K562 (cell line): ENCODE measurements around the gene RNF40. TPM values are rescaled to one million over a fixed set of nuclear protein-coding genes. Genes with fewer than 3 reads are reported as not detected.

Experiments used
- ATAC-seq: fragments of 200-7000 bp; cut with Tn5 transposase; 3 replicates; pipeline ENCODE4 v1.9.1; 2020; ENCODE audit warnings: moderate library complexity
- BruUV-seq: library from RNA; stranded (reverse); fragments of 400-500 nt; replicated peaks from 2 replicates; lab custom pipeline; 2021; lab: Mats Ljungman, UMichigan
- CTCF ChIA-PET: fragments of 300-600 bp; formaldehyde crosslinking; extraction: SDS; loops from one replicate; lab custom pipeline; 2021; ENCODE audit warnings: low intra/inter-chr PET ratio; lab: Yijun Ruan, JAX
- POLR2A ChIA-PET: fragments of 300-600, 350-650 bp; sonication (Branson Sonifier 250); formaldehyde crosslinking; extraction: SDS; loops from one replicate; lab custom pipeline; 2021; ENCODE audit warnings: antibody characterized with exemption, inconsistent platforms; lab: Yijun Ruan, JAX
- DNase-seq, 4 experiments: peaks; one replicate each; pipeline versions ENCODE4 v3.0.0 to v3.0.0-alpha.2; 2011 to 2018; ENCODE audit warnings: low spot score in 3 of 4, mixed read lengths in 3 of 4; ENCODE audit errors: extremely low read depth in 1 of 4
- FAIRE-seq: peaks from 2 replicates; lab custom pipeline; 2011; peaks lifted over from hg19 to GRCh38; lab: Jason Lieb, UNC
- H2AFZ ChIP-seq: 2 replicates; pipeline ENCODE4 v1.6.0; 2011; ENCODE audit warnings: low read depth, low read length, control low read depth, inconsistent platforms
- H3K27ac ChIP-seq: fragments of 200-600 bp; 3 replicates; pipeline ENCODE4 v1.8.0; 2011; ENCODE audit warnings: low read depth, mild to moderate bottlenecking, control low read depth, inconsistent platforms, low read length, moderate library complexity, mixed read lengths; ENCODE audit errors: extremely low read depth
- H3K27me3 ChIP-seq, 2 experiments: fragments of 300-600 bp in 1 of 2; 2 replicates in 1 of 2; 3 replicates in 1 of 2; pipeline versions ENCODE4 v1.6.0 to v1.8.0; 2011; ENCODE audit warnings: inconsistent platforms in 2 of 2, low read length in 2 of 2, mild to moderate bottlenecking in 1 of 2, mixed read lengths in 1 of 2, moderate library complexity in 1 of 2; ENCODE audit not compliant: control insufficient read depth in 2 of 2, insufficient read depth in 2 of 2
- H3K36me3 ChIP-seq: fragments of 300-600 bp; 3 replicates; pipeline ENCODE4 v1.8.0; 2011; ENCODE audit warnings: mild to moderate bottlenecking, low read length, inconsistent platforms; ENCODE audit not compliant: control insufficient read depth, insufficient read depth
- H3K4me1 ChIP-seq, 2 experiments: fragments of 200-600 bp in 1 of 2; replicated peaks in 1 of 2; 2 replicates in 1 of 2; 3 replicates in 1 of 2; pipeline versions ENCODE4 v1.5.1 to v1.8.0; 2011; ENCODE audit warnings: inconsistent platforms in 2 of 2, low read length in 2 of 2, mild to moderate bottlenecking in 1 of 2, mixed read lengths in 1 of 2, moderate library complexity in 1 of 2; ENCODE audit not compliant: control insufficient read depth in 2 of 2, insufficient read depth in 2 of 2
- H3K4me2 ChIP-seq: 2 replicates; pipeline ENCODE4 v1.6.1; 2011; ENCODE audit warnings: low read length, control low read depth, inconsistent platforms, mixed read lengths; ENCODE audit not compliant: insufficient read depth
- H3K4me3 ChIP-seq: fragments of 200-600 bp; sonication (generic), shearing (Covaris generic); 2 replicates; pipeline ENCODE4 v1.5.1; 2016; ENCODE audit warnings: control low read depth, inconsistent platforms
- H3K79me2 ChIP-seq: fragments of 200-600 bp; 3 replicates; pipeline ENCODE4 v1.8.0; 2011; ENCODE audit warnings: low read length, inconsistent platforms; ENCODE audit not compliant: control insufficient read depth, insufficient read depth
- H3K9ac ChIP-seq, 2 experiments: 2 replicates each; pipeline versions ENCODE4 v1.6.0 to v1.6.1; 2011; ENCODE audit warnings: low read depth in 2 of 2, low read length in 2 of 2, control low read depth in 1 of 2, inconsistent platforms in 1 of 2, mild to moderate bottlenecking in 1 of 2, mixed read lengths in 1 of 2; ENCODE audit not compliant: insufficient read depth in 1 of 2
- H3K9me1 ChIP-seq: one replicate; pipeline ENCODE4 v1.6.0; 2011; ENCODE audit warnings: inconsistent platforms, mild to moderate bottlenecking, low read length, moderate library complexity; ENCODE audit not compliant: control insufficient read depth, insufficient read depth
- H3K9me3 ChIP-seq: replicated peaks from 2 replicates; pipeline ENCODE4 v1.5.1; 2011; ENCODE audit warnings: low read depth, low read length, inconsistent platforms; ENCODE audit not compliant: control insufficient read depth, insufficient read depth
- H4K20me1 ChIP-seq: replicated peaks from 2 replicates; pipeline ENCODE4 v1.6.1; 2011; ENCODE audit warnings: low read length, inconsistent platforms, mixed read lengths; ENCODE audit not compliant: control insufficient read depth, insufficient read depth
- HDAC3 ChIP-seq: fragments of 450-650 bp; IDR thresholded peaks from 2 replicates; pipeline ENCODE4 v1.6.1; 2018; ENCODE audit warnings: borderline replicate concordance, mild to moderate bottlenecking, moderate library complexity; ENCODE audit not compliant: partially characterized antibody
- MTA2 ChIP-seq: fragments of 450-650 bp; IDR thresholded peaks from 2 replicates; pipeline ENCODE4 v1.6.1; 2016; ENCODE audit warnings: low read depth
- NFXL1 ChIP-seq: fragments of 450-650 bp; formaldehyde crosslinking; IDR thresholded peaks from 2 replicates; pipeline ENCODE4 v1.4.0; 2021; ENCODE audit warnings: mild to moderate bottlenecking
- NRF1 ChIP-seq, 2 experiments: fragments of 450-650 bp; IDR thresholded peaks in 1 of 2; conservative IDR thresholded peaks in 1 of 2; 2 replicates each; pipeline ENCODE4 v1.6.1; 2014; ENCODE audit warnings: mild to moderate bottlenecking in 2 of 2
- RBFOX2 ChIP-seq: fragments of 200-400 bp; formaldehyde crosslinking; IDR thresholded peaks from 2 replicates; pipeline ENCODE4 v1.6.1; 2017; ENCODE audit warnings: low read depth, mild to moderate bottlenecking, low read length, moderate library complexity
- SMAD4 ChIP-seq: fragments of 250-450 bp; sonication (Bioruptor Pico); conservative IDR thresholded peaks from 2 replicates; pipeline ENCODE4 v1.8.0; 2021; ENCODE audit warnings: inconsistent platforms, mild to moderate bottlenecking, moderate library complexity
- TAF1 ChIP-seq: IDR thresholded peaks from 2 replicates; pipeline ENCODE4 v1.6.1; 2011; ENCODE audit warnings: mild to moderate bottlenecking, low read length, moderate library complexity; ENCODE audit not compliant: insufficient read depth, control insufficient read depth, severe bottlenecking; ENCODE audit errors: extremely low read depth
- ZC3H8 ChIP-seq: fragments of 450-650 bp; IDR thresholded peaks from 2 replicates; pipeline ENCODE4 v1.6.1; 2017
- ZNF354B ChIP-seq: fragments of 250-450 bp; sonication (Bioruptor Pico); IDR thresholded peaks from 2 replicates; pipeline ENCODE4 v1.4.0; 2020
- ZNF561 ChIP-seq: fragments of 450-650 bp; formaldehyde crosslinking; conservative IDR thresholded peaks from 2 replicates; pipeline ENCODE4 v1.4.0; 2020; ENCODE audit warnings: mild to moderate bottlenecking, moderate library complexity
- ZNF586 ChIP-seq: fragments of 450-650 bp; formaldehyde crosslinking; conservative IDR thresholded peaks from 2 replicates; pipeline ENCODE4 v1.4.0; 2020; ENCODE audit warnings: mild to moderate bottlenecking, moderate library complexity
- WGBS: fragments of 100-300 bp; shearing (Covaris generic); methylation state at CpG from one replicate; pipeline ENCODE4 v1.1.6; 2016; ENCODE audit warnings: low coverage, mixed read lengths; ENCODE audit not compliant: insufficient coverage; ENCODE audit errors: missing lambda C conversion rate; 5-methylcytosine and 5-hydroxymethylcytosine counted together
- in situ Hi-C: fragments of 300-500 bp; cut with MboI; formaldehyde crosslinking; loops from 4 replicates; pipeline ENCODE4 v1.15.0; 2018; ENCODE audit warnings: inconsistent platforms, mixed read lengths
- intact Hi-C: fragments of 100-400 bp; cut with micrococcal nuclease; formaldehyde crosslinking; loops from 2 replicates; pipeline ENCODE4 v1.14.2; 2022
- polyA plus RNA-seq, 8 experiments: library from polyadenylated mRNA; depleted of rRNA in 4 of 8; stranded (reverse) in 5 of 8; unstranded in 3 of 8; fragments of >200 nt; fragmentation: Nextera tagmentation in 2 of 8; fragmentation: Illumina TruSeq in 1 of 8; extraction: Ambion mirVana in 2 of 8; extraction: Trizol in 1 of 8; gene quantifications; 2 replicates each; pipeline versions ENCODE4 v1.2.1 to v1.2.3, GENCODE V29; 2011 to 2014; ENCODE audit warnings: inconsistent platforms in 1 of 8, missing spikeins in 1 of 8
- total RNA-seq, 7 experiments: library from RNA; depleted of rRNA in 6 of 7; stranded (reverse); fragments of >200 nt in 6 of 7; fragmentation: Illumina TruSeq in 2 of 7; extraction: Trizol in 2 of 7; gene quantifications; 2 replicates each; pipeline versions ENCODE4 v1.2.1 to v1.2.3, GENCODE V29; 2011 to 2021; ENCODE audit warnings: low replicate concordance in 1 of 7
- TF ChIP-seq, protein P1 (sequence below): sonication (generic); formaldehyde crosslinking; IDR thresholded peaks from 2 replicates; pipeline ENCODE4 v1.8.0; 2022; ENCODE audit warnings: missing genetic modification reagents, mild to moderate bottlenecking, moderate library complexity, borderline replicate concordance
- TF ChIP-seq, protein P2 (sequence below): fragments of 250-450 bp; sonication (Bioruptor Pico); IDR thresholded peaks from 2 replicates; pipeline ENCODE4 v1.8.0; 2022; ENCODE audit warnings: moderate library complexity, mild to moderate bottlenecking, inconsistent platforms
- TF ChIP-seq, protein P3 (sequence below): fragments of 450-650 bp; IDR thresholded peaks from 2 replicates; pipeline ENCODE4 v1.6.1; 2017; ENCODE audit warnings: mild to moderate bottlenecking, moderate library complexity

The RNF40 gene
- total and polyA plus RNA-seq, 9 of the 15 experiments (the other 6 are each of a cell fraction or from before 2014, with no cell fraction given) = 6.2 to 129 (median 81.5) TPM

DNA sequence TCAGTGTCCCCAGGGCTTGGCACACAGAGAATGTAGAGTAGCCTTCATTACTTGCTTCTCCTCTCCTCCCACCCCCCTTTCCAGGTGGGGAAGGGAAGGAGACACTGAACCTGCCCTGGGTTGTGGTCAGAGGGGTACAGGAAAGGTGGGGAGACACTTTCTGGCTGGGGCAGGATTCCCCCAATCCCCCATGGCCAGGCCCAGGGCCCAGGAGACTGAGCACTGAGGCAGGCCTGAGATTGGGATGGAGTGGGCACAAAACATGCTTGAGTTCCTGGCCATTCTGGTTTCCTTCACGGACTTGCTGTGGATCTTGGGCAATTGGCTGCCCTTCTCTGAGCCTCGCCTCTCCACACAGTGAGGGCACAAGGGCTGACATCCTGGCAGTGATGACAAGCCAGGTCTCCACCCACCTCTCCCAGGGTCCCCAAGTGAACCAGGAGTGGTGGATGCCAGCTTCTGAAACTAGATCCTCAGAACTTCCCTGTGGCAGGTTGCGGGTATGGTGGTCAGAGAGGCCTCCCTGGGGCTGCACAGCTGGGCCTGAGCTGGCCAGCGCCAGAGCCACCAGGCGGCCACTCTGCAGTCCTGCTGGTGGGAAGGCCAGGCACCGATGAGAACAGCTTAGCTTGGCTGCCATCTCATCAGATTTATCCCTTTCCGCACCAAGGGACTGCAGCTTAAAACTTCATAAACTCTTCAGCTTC, 15.6 kb downstream of the RNF40 start (continued):
- TF ChIP-seq ZNF561 (CRISPR knock-in tag) (no peak), RBFOX2 (peak; percentile 44), ZC3H8 (no peak)
- TF ChIP-seq, protein P1, sequence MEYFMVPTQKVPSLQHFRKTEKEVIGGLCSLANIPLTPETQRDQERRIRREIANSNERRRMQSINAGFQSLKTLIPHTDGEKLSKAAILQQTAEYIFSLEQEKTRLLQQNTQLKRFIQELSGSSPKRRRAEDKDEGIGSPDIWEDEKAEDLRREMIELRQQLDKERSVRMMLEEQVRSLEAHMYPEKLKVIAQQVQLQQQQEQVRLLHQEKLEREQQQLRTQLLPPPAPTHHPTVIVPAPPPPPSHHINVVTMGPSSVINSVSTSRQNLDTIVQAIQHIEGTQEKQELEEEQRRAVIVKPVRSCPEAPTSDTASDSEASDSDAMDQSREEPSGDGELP (CRISPR knock-in tag) = peak; percentile 7; the same call in 1 of the 2 replicates
- TF ChIP-seq, protein P2, sequence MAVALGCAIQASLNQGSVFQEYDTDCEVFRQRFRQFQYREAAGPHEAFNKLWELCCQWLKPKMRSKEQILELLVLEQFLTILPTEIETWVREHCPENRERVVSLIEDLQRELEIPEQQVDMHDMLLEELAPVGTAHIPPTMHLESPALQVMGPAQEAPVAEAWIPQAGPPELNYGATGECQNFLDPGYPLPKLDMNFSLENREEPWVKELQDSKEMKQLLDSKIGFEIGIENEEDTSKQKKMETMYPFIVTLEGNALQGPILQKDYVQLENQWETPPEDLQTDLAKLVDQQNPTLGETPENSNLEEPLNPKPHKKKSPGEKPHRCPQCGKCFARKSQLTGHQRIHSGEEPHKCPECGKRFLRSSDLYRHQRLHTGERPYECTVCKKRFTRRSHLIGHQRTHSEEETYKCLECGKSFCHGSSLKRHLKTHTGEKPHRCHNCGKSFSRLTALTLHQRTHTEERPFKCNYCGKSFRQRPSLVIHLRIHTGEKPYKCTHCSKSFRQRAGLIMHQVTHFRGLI (CRISPR knock-in tag) = no peak

DNA sequence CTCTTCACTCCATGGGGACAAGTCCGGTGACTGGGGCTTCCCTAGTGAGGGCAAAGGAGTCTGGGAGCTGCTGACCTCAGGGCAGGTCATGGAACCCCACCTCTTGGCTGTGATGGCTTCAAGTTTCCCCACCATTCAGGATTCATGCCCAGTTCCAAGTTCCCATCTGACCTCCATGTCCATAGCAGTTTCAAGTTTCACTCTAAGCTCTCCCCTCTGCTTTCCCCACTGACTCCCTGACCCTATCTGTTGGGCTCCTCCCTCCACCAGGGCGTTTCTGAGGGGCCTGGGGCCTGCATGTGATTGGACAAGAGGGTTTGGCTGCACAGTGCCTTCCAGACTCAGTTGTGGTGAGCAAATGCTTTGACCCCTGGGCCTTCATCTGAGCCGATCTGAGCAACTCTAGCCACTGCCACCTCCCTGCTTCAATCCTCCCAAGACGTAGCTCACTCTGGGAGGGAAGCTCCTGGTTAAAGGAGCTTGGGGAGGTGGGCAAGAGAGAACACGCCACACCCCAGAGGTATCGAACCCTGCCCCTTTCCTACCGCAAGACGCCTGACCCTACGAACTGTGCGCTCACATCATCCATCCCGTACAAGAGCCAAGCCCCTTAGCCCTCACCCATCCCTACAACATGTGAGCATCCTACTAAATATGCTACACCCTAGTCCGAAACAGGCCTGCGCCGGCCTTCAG, 16.6 kb downstream of the RNF40 start:
- ChIA-PET CTCF (no interaction called here), POLR2A (interaction anchor here (0.6 to 2.6 kb wide), 23 partner anchors 8 to 1095 kb away, joined by 3 to 16 read pairs (median 5); partner anchors contain the start of genes KAT8, PHKG2, ZNF267 and ZNF629)
- DNase-seq = peak; percentile 76 to 91 (median 85)
- Histone ChIP-seq H3K9me1 (no peaks in the 10 kb centered on the region), H2AFZ (peak overlapping the region; percentile 36), H3K27me3 (no peaks in the 10 kb centered on the region), H3K4me2 (peak overlapping the region; percentile 95), H3K79me2 (peaks cover 33% of the 10 kb centered on the region), H3K4me3 (no peak overlapping the region), H3K36me3 (peaks cover 51% of the 10 kb centered on the region; the same call in 2 of the 3 replicates), H3K27ac (peak overlapping the region; percentile 94), H4K20me1 (no peaks in the 10 kb centered on the region; the same call in 1 of the 2 replicates), H3K9ac (peak overlapping the region; percentile 45 to 89), H3K4me1 (peaks cover 27 to 55% of the 10 kb centered on the region in 2 experiments), H3K9me3 (no peaks in the 10 kb centered on the region)
- peak; percentile 78 for ATAC-seq
- 43% methylated on average over 14 of the region's 14 CpGs for WGBS
- FAIRE-seq = peak; percentile 97
- in situ Hi-C loops = no loop called here
- BruUV-seq = TSS peak; percentile 12
- intact Hi-C loops = loop anchor here (1.0 to 10.0 kb wide), 3 partner anchors 36 to 144 kb away; partner anchors contain the start of gene FBXL19
- TF ChIP-seq ZNF354B (CRISPR knock-in tag) (no peak), MTA2 (0 out of 2 replicates have a peak, but pooled peaks have one; percentile 7), ZNF586 (CRISPR knock-in tag) (no peak), HDAC3 (no peak), NFXL1 (no peak), TAF1 (peak; percentile 29), NRF1 (conservative IDR thresholded peaks at IDR 0.05 in 1 of 2, IDR thresholded peaks at IDR 0.05 in 1 of 2) (peak; percentile 42 to 51), SMAD4 (CRISPR knock-in tag) (0 out of 2 replicates have a peak, but pooled peaks have one; percentile 24)
- TF ChIP-seq, protein P3, sequence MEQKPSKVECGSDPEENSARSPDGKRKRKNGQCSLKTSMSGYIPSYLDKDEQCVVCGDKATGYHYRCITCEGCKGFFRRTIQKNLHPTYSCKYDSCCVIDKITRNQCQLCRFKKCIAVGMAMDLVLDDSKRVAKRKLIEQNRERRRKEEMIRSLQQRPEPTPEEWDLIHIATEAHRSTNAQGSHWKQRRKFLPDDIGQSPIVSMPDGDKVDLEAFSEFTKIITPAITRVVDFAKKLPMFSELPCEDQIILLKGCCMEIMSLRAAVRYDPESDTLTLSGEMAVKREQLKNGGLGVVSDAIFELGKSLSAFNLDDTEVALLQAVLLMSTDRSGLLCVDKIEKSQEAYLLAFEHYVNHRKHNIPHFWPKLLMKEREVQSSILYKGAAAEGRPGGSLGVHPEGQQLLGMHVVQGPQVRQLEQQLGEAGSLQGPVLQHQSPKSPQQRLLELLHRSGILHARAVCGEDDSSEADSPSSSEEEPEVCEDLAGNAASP = no peak
